ENCODE data around the gene CST4. TPM values are rescaled to one million over a fixed set of nuclear protein-coding genes. Genes with fewer than 3 reads are reported as not detected.

The CST4 gene
- total RNA-seq, 2 donors from 2014 or later, result not detected

GRCh38 chr20:23653400-23653938, 35.4 kb downstream of the CST4 start:
- DNase-seq (no peak), ATAC-seq (no peak)
- no peaks in the 10 kb centered on the region for H3K9me3 ChIP-seq (ENCODE audit: control insufficient read depth, low read length, poor library complexity, severe bottlenecking)
- H3K36me3 Mint-ChIP-seq (ENCODE audit: low read depth), result peaks cover 2% of the 10 kb centered on the region
- peaks cover 33% of the 10 kb centered on the region for H3K27me3 Mint-ChIP-seq
- no peak overlapping the region for H3K4me3 Mint-ChIP-seq
- no peaks in the 10 kb centered on the region for H3K4me1 Mint-ChIP-seq
- H3K27ac Mint-ChIP-seq, result no peak overlapping the region

- DNase-seq, result no peak
- no peak for ATAC-seq
- H3K36me3 Mint-ChIP-seq (ENCODE audit: low read depth), result peaks cover 2% of the 10 kb centered on the region
- H3K9me3 ChIP-seq (ENCODE audit: control insufficient read depth, low read length, poor library complexity, severe bottlenecking), result no peaks in the 10 kb centered on the region
- H3K27me3 Mint-ChIP-seq, result peaks cover 33% of the 10 kb centered on the region
- no peak overlapping the region for H3K4me3 Mint-ChIP-seq
- H3K27ac Mint-ChIP-seq, result no peak overlapping the region
- no peaks in the 10 kb centered on the region for H3K4me1 Mint-ChIP-seq
Measured at GRCh38 chr20:23652926-23653325, 35.9 kb downstream of the CST4 start.

- ATAC-seq (no peak), DNase-seq (no peak)
- Mint-ChIP-seq H3K4me3 (no peak overlapping the region), H3K36me3 (ENCODE audit: low read depth) (peaks cover 2% of the 10 kb centered on the region), H3K27ac (no peak overlapping the region), H3K4me1 (no peaks in the 10 kb centered on the region), H3K27me3 (peaks cover 33% of the 10 kb centered on the region)
- H3K9me3 ChIP-seq (ENCODE audit: control insufficient read depth, low read length, poor library complexity, severe bottlenecking), result no peaks in the 10 kb centered on the region
Measured at GRCh38 chr20:23652371-23652770, 36.5 kb downstream of the CST4 start.

- Mint-ChIP-seq H3K36me3 (ENCODE audit: low read depth) (peaks cover under 1% of the 10 kb centered on the region), H3K4me1 (no peaks in the 10 kb centered on the region), H3K27me3 (peaks cover 28% of the 10 kb centered on the region), H3K4me3 (no peak overlapping the region), H3K27ac (no peak overlapping the region)
- ATAC-seq (no peak), DNase-seq (no peak)
- no peaks in the 10 kb centered on the region for H3K9me3 ChIP-seq (ENCODE audit: control insufficient read depth, low read length, poor library complexity, severe bottlenecking)
Measured at GRCh38 chr20:23651117-23651516, 37.7 kb downstream of the CST4 start.

- H3K27me3 Mint-ChIP-seq, result peaks cover 36% of the 10 kb centered on the region
- DNase-seq (no peak), ATAC-seq (no peak)
- no peaks in the 10 kb centered on the region for H3K36me3 Mint-ChIP-seq (ENCODE audit: low read depth)
- H3K9me3 ChIP-seq (ENCODE audit: control insufficient read depth, low read length, poor library complexity, severe bottlenecking), result no peaks in the 10 kb centered on the region
- H3K4me3 Mint-ChIP-seq, result no peak overlapping the region
- no peak overlapping the region for H3K27ac Mint-ChIP-seq
- H3K4me1 Mint-ChIP-seq, result no peaks in the 10 kb centered on the region
Measured at GRCh38 chr20:23649830-23650417, 38.9 kb downstream of the CST4 start.

GRCh38 chr20:23649242-23649641, 39.6 kb downstream of the CST4 start:
- Mint-ChIP-seq H3K4me1 (no peaks in the 10 kb centered on the region), H3K4me3 (no peak overlapping the region), H3K36me3 (ENCODE audit: low read depth) (no peaks in the 10 kb centered on the region), H3K27me3 (peaks cover 29% of the 10 kb centered on the region), H3K27ac (no peak overlapping the region)
- no peaks in the 10 kb centered on the region for H3K9me3 ChIP-seq (ENCODE audit: control insufficient read depth, low read length, poor library complexity, severe bottlenecking)
- DNase-seq (no peak), ATAC-seq (no peak)

- no peak for ATAC-seq
- H3K9me3 ChIP-seq (ENCODE audit: control insufficient read depth, low read length, poor library complexity, severe bottlenecking), result no peaks in the 10 kb centered on the region
- H3K36me3 Mint-ChIP-seq (ENCODE audit: low read depth), result no peaks in the 10 kb centered on the region
- no peak overlapping the region for H3K4me3 Mint-ChIP-seq
- H3K27ac Mint-ChIP-seq, result no peak overlapping the region
- peaks cover 3% of the 10 kb centered on the region for H3K4me1 Mint-ChIP-seq
- no peak for DNase-seq
- H3K27me3 Mint-ChIP-seq, result peaks cover 21% of the 10 kb centered on the region
Measured at GRCh38 chr20:23647346-23647745, 41.5 kb downstream of the CST4 start.

GRCh38 chr20:23646106-23646873, 42.5 kb downstream of the CST4 start:
- H3K9me3 ChIP-seq (ENCODE audit: control insufficient read depth, low read length, poor library complexity, severe bottlenecking), result no peaks in the 10 kb centered on the region
- Mint-ChIP-seq H3K4me1 (peaks cover 3% of the 10 kb centered on the region), H3K36me3 (ENCODE audit: low read depth) (no peaks in the 10 kb centered on the region), H3K27ac (no peak overlapping the region), H3K27me3 (peaks cover 21% of the 10 kb centered on the region), H3K4me3 (no peak overlapping the region)
- DNase-seq, result no peak
- ATAC-seq, result no peak

- H3K27me3 Mint-ChIP-seq, result peaks cover 23% of the 10 kb centered on the region
- H3K27ac Mint-ChIP-seq, result no peak overlapping the region
- no peak for DNase-seq
- H3K9me3 ChIP-seq (ENCODE audit: control insufficient read depth, low read length, poor library complexity, severe bottlenecking), result no peaks in the 10 kb centered on the region
- ATAC-seq, result no peak
- H3K36me3 Mint-ChIP-seq (ENCODE audit: low read depth), result no peaks in the 10 kb centered on the region
- H3K4me1 Mint-ChIP-seq, result peaks cover 3% of the 10 kb centered on the region
- H3K4me3 Mint-ChIP-seq, result no peak overlapping the region
Measured at GRCh38 chr20:23645575-23645974, 43.3 kb downstream of the CST4 start.

- H3K4me1 Mint-ChIP-seq, result peaks cover 3% of the 10 kb centered on the region
Measured at GRCh38 chr20:23644164-23644563, 44.7 kb downstream of the CST4 start.

GRCh38 chr20:23643659-23644058, 45.2 kb downstream of the CST4 start:
- no peak for DNase-seq
- peaks cover 3% of the 10 kb centered on the region for H3K4me1 Mint-ChIP-seq
- H3K27ac Mint-ChIP-seq, result no peak overlapping the region
- H3K9me3 ChIP-seq (ENCODE audit: control insufficient read depth, low read length, poor library complexity, severe bottlenecking), result no peaks in the 10 kb centered on the region
- ATAC-seq, result no peak
- peaks cover 40% of the 10 kb centered on the region for H3K27me3 Mint-ChIP-seq
- no peaks in the 10 kb centered on the region for H3K36me3 Mint-ChIP-seq (ENCODE audit: low read depth)
- no peak overlapping the region for H3K4me3 Mint-ChIP-seq

More at GRCh38 chr20:23644164-23644563, 44.7 kb downstream of the CST4 start:
- H3K27ac Mint-ChIP-seq, result no peak overlapping the region
- H3K4me3 Mint-ChIP-seq, result no peak overlapping the region
- ATAC-seq (no peak), DNase-seq (no peak)
- H3K36me3 Mint-ChIP-seq (ENCODE audit: low read depth), result no peaks in the 10 kb centered on the region
- H3K27me3 Mint-ChIP-seq, result peaks cover 37% of the 10 kb centered on the region
- no peaks in the 10 kb centered on the region for H3K9me3 ChIP-seq (ENCODE audit: control insufficient read depth, low read length, poor library complexity, severe bottlenecking)

- peaks cover 41% of the 10 kb centered on the region for H3K27me3 Mint-ChIP-seq
- ATAC-seq (no peak), DNase-seq (no peak)
- no peaks in the 10 kb centered on the region for H3K9me3 ChIP-seq (ENCODE audit: control insufficient read depth, low read length, poor library complexity, severe bottlenecking)
- no peak overlapping the region for H3K4me3 Mint-ChIP-seq
- H3K27ac Mint-ChIP-seq, result no peak overlapping the region
- H3K36me3 Mint-ChIP-seq (ENCODE audit: low read depth), result no peaks in the 10 kb centered on the region
- H3K4me1 Mint-ChIP-seq, result peaks cover 3% of the 10 kb centered on the region
Measured at GRCh38 chr20:23641936-23642751, 46.7 kb downstream of the CST4 start.
